Heart left ventricle (tissue), 16 donors: ENCODE measurements around the gene RHOC. TPM values are rescaled to one million over a fixed set of nuclear protein-coding genes. Genes with fewer than 3 reads are reported as not detected.

Source experiments
- ATAC-seq, 4 donors: fragments of 200-7000 bp; cut with Tn5 transposase; one replicate each; pipeline ENCODE4 v1.9.1; 2020 to 2022; ENCODE audit warnings: moderate library complexity in 4 of 4, mild to moderate bottlenecking in 3 of 4, moderate number of reproducible peaks in 1 of 4
- DNase-seq, 5 donors: peaks; one replicate each; pipeline ENCODE4 v3.0.0-alpha.2; 2020
- H3K27ac ChIP-seq, 12 donors: fragments of 200-600 bp; sonication (generic) in 4 of 12; one replicate each; pipeline versions ENCODE4 v1.5.0 to v1.8.0; 2016 to 2022; ENCODE audit warnings: mild to moderate bottlenecking in 2 of 12
- H3K27me3 ChIP-seq, 9 donors: fragments of 200-600 bp; sonication (generic) in 2 of 9; one replicate each; pipeline versions ENCODE4 v1.5.1 to v1.8.0; 2016 to 2022; ENCODE audit warnings: mild to moderate bottlenecking in 3 of 9
- H3K36me3 ChIP-seq, 9 donors: fragments of 200-600 bp; sonication (generic) in 2 of 9; one replicate each; pipeline versions ENCODE4 v1.5.0 to v1.8.0; 2018 to 2022; ENCODE audit warnings: mild to moderate bottlenecking in 2 of 9
- H3K4me1 ChIP-seq, 12 donors: fragments of 200-600 bp; sonication (generic) in 4 of 12; one replicate each; pipeline versions ENCODE4 v1.5.0 to v1.8.0; 2016 to 2022; ENCODE audit warnings: mild to moderate bottlenecking in 3 of 12
- H3K4me3 ChIP-seq, 12 donors: fragments of 200-600 bp; sonication (generic) in 4 of 12; one replicate each; pipeline versions ENCODE4 v1.5.0 to v1.8.0; 2017 to 2022; ENCODE audit warnings: mild to moderate bottlenecking in 9 of 12, moderate library complexity in 4 of 12
- H3K9me3 ChIP-seq, 12 donors: fragments of 200-600 bp; sonication (generic) in 4 of 12; one replicate each; pipeline versions ENCODE4 v1.5.0 to v1.8.0; 2016 to 2022; ENCODE audit warnings: mild to moderate bottlenecking in 1 of 12
- CTCF ChIP-seq, 12 donors: fragments of 200-600 bp; sonication (generic) in 4 of 12; IDR thresholded peaks; one replicate each; pipeline versions ENCODE4 v1.5.0 to v1.8.0; 2018 to 2022; ENCODE audit warnings: antibody characterized with exemption in 12 of 12, mild to moderate bottlenecking in 5 of 12
- POLR2A ChIP-seq, 2 donors: fragments of 450-650 bp; IDR thresholded peaks; one replicate each; pipeline ENCODE4 v1.6.1; 2017; ENCODE audit warnings: antibody characterized with exemption in 2 of 2, mild to moderate bottlenecking in 2 of 2, moderate library complexity in 2 of 2
- WGBS, 4 donors: extraction: QIAGEN DNeasy Blood & Tissue Kit in 2 of 4; methylation state at CpG; one replicate each; pipeline versions ENCODE4 v1.1.5 to v1.1.7; 2013 to 2018; 5-methylcytosine and 5-hydroxymethylcytosine counted together
- intact Hi-C, 10 donors: fragments of 100-400 bp; cut with DNase I; formaldehyde crosslinking; loops; one replicate each; pipeline versions ENCODE4 v1.11.1 to v1.14.2; 2022
- polyA plus RNA-seq, 2 donors: library from polyadenylated mRNA; stranded (reverse); fragments of 200-250 nt; gene quantifications; one replicate each; pipeline ENCODE4 v1.2.3, GENCODE V29; 2013
- total RNA-seq, 9 donors: library from RNA; depleted of rRNA in 2 of 9; stranded (reverse); fragments of >200 nt in 2 of 9; fragmentation: NEBNext Ultra II Directional in 3 of 9; extraction: Animal tissue kit (Norgen Biotek cat#: 25700) in 3 of 9; gene quantifications; one replicate each; pipeline versions ENCODE4 v1.1.0 to v1.2.4, GENCODE V29; 2016 to 2023
- donor health status: ischemic (EF 13 %, LVEDD 7.1; RV severe dilation, severe dysfunction).
- donor health status: healthy with polysubstance abuse.
- donor health status: DM: no; HTN: yes; CAD: no.
- donor health status: DM: no; HTN: no; CAD: no.
- donor health status: ischemic (EF 25% LVEDD 6.9; RV normal size, moderate dysfunction).
- donor health status: ischemic (EF 25% LVEDD 5.7; RV mildly dilated, moderate dysfunction).
- donor health status: healthy.
- donor health status: DM: yes; HTN: yes; CAD: no.
- donor health status: ischemic (EF 35%, LVEDD 5.7; RV mildly dilated, moderate dysfunction).
- donor health status: nonischemic (EF 11% LVEDD 7.7; RV severe dilation, severe dysfunction).
- donor health status: DM: yes; HTN: yes; CAD: no.
- donor health status: PGD.
- donor health status: ischemic (EF 29% LVEDD 5.4; RV normal size, mild dysfunction).
- donor health status: nonischemic (EF 23%, LVEDD 6.1; RV moderate dilation, normal function).

RHOC gene
- total and polyA plus RNA-seq, 11 donors, result 147 to 443 (median 217) TPM

GRCh38 chr1:112672842-112673241 lies 34.1 kb downstream of the RHOC start:
- TF ChIP-seq POLR2A (IDR thresholded peaks at IDR 0.05) (no peak), CTCF (IDR thresholded peaks at IDR 0.05) (no peak)
- Histone ChIP-seq H3K27ac (peak overlapping the region in 5 of 12 donors; percentile 2 to 96 (median 93)), H3K9me3 (no peaks in the 10 kb centered on the region), H3K36me3 (peaks cover 0 to 51% (median 40%) of the 10 kb centered on the region in 9 donors), H3K4me3 (no peak overlapping the region), H3K27me3 (no peaks in the 10 kb centered on the region), H3K4me1 (peaks cover 0 to 36% (median 24%) of the 10 kb centered on the region in 12 donors)
- WGBS, 4 donors, result 82 to 93% (median 92%) methylated on average over 1 of the region's 1 CpG
- no peak for ATAC-seq
- intact Hi-C loops, result loop anchor here in 5 of 10 donors (5.0 to 10.0 kb wide), 6 partner anchors 34 to 278 kb away; partner anchors contain the start of genes CTTNBP2NL (in 2 of the 5), WNT2B (in 2 of the 5), CAPZA1 (in 1 of the 5) and RHOC (in 1 of the 5)
- no peak for DNase-seq

- WGBS, 4 donors, result 74 to 82% (median 79%) methylated on average over 2 of the region's 2 CpGs
- Histone ChIP-seq H3K27ac (no peak overlapping the region), H3K36me3 (peaks cover 0 to 59% (median 49%) of the 10 kb centered on the region in 9 donors), H3K4me1 (peaks cover 0 to 35% (median 24%) of the 10 kb centered on the region in 12 donors), H3K4me3 (no peak overlapping the region), H3K9me3 (no peaks in the 10 kb centered on the region), H3K27me3 (no peaks in the 10 kb centered on the region)
- DNase-seq (no peak), ATAC-seq (no peak)
- intact Hi-C loops, result loop anchor here in 5 of 10 donors (5.0 to 10.0 kb wide), 6 partner anchors 35 to 277 kb away; partner anchors contain the start of genes CTTNBP2NL (in 2 of the 5), WNT2B (in 2 of the 5), CAPZA1 (in 1 of the 5) and RHOC (in 1 of the 5)
- TF ChIP-seq POLR2A (IDR thresholded peaks at IDR 0.05) (no peak), CTCF (IDR thresholded peaks at IDR 0.05) (no peak)
These were observed 34.9 kb downstream of the RHOC start for GRCh38 chr1:112672009-112672408.

- WGBS, 4 donors, result 95 to 98% (median 97%) methylated on average over 2 of the region's 2 CpGs
These were observed 40.0 kb downstream of the RHOC start for GRCh38 chr1:112666946-112667345.

GRCh38 chr1:112665857-112666256 lies 41.1 kb downstream of the RHOC start:
- no peaks in the 10 kb centered on the region for H3K27me3 ChIP-seq

More at GRCh38 chr1:112666946-112667345, 40.0 kb downstream of the RHOC start:
- Histone ChIP-seq H3K36me3 (peaks cover 0 to 100% (median 98%) of the 10 kb centered on the region in 9 donors), H3K4me1 (peaks cover 0 to 9% (median 0%) of the 10 kb centered on the region in 12 donors), H3K9me3 (no peaks in the 10 kb centered on the region), H3K27me3 (no peaks in the 10 kb centered on the region), H3K4me3 (no peak overlapping the region), H3K27ac (no peak overlapping the region)
- TF ChIP-seq POLR2A (IDR thresholded peaks at IDR 0.05), result no peak
- no peak for TF ChIP-seq CTCF (IDR thresholded peaks at IDR 0.05)
- intact Hi-C loops, result no loop called here
- ATAC-seq (no peak), DNase-seq (no peak)

More at GRCh38 chr1:112665857-112666256, 41.1 kb downstream of the RHOC start:
- H3K4me1 ChIP-seq, result peaks cover 0 to 9% (median 0%) of the 10 kb centered on the region in 12 donors
- H3K36me3 ChIP-seq, result peaks cover 1 to 100% (median 98%) of the 10 kb centered on the region in 9 donors
- H3K9me3 ChIP-seq, result no peaks in the 10 kb centered on the region
- DNase-seq (no peak), ATAC-seq (no peak)
- no peak overlapping the region for H3K4me3 ChIP-seq
- H3K27ac ChIP-seq, result no peak overlapping the region
- TF ChIP-seq CTCF (IDR thresholded peaks at IDR 0.05) (no peak), POLR2A (IDR thresholded peaks at IDR 0.05) (no peak)
- intact Hi-C loops, result no loop called here
- 75 to 95% (median 87%) methylated on average over 3 of the region's 3 CpGs for WGBS, 4 donors
